CD4-positive, alpha-beta T cell (primary cell): ENCODE results near the gene EMCN. TPM values are rescaled to one million over a fixed set of nuclear protein-coding genes. Genes with fewer than 3 reads are reported as not detected.

ENCODE experiments used
- ATAC-seq: fragments of 200-7000 bp; cut with Tn5 transposase; one replicate; pipeline ENCODE4 v1.10.0; 2022; ENCODE audit warnings: mild to moderate bottlenecking; ENCODE audit not compliant: poor library complexity
- CTCF ChIA-PET: fragments of 350-600 bp; sonication (Branson Sonifier 250); formaldehyde crosslinking; loops from one replicate; lab custom pipeline; 2021; ENCODE audit warnings: antibody characterized with exemption, inconsistent platforms; lab: Charles Lee
- POLR2A ChIA-PET: fragments of 350-600 bp; sonication (Branson Sonifier 250); formaldehyde crosslinking; loops from one replicate; lab custom pipeline; 2021; ENCODE audit warnings: antibody characterized with exemption, inconsistent platforms; lab: Charles Lee
- DNase-seq, 14 experiments: peaks; one replicate each; pipeline ENCODE4 v3.0.0-alpha.2; 2013 to 2020; ENCODE audit warnings: mixed read lengths in 2 of 14
- H3K27ac ChIP-seq, 2 donors: one replicate each; pipeline versions ENCODE4 v1.5.1 to v1.7.0; 2013; ENCODE audit warnings: low read length in 2 of 2, low read depth in 1 of 2, mild to moderate bottlenecking in 1 of 2
- H3K27me3 ChIP-seq, 2 experiments: 1 replicate in 1 of 2; 2 replicates in 1 of 2; pipeline versions ENCODE4 v1.6.1 to v1.7.0; 2013; ENCODE audit warnings: low read length in 2 of 2, control low read depth in 1 of 2, mild to moderate bottlenecking in 1 of 2, moderate library complexity in 1 of 2; ENCODE audit not compliant: insufficient read depth in 2 of 2, control insufficient read depth in 1 of 2
- H3K36me3 ChIP-seq: one replicate; pipeline ENCODE4 v1.6.1; 2013; ENCODE audit warnings: low read length, control low read depth; ENCODE audit not compliant: insufficient read depth
- H3K4me1 ChIP-seq: one replicate; pipeline ENCODE4 v1.6.1; 2013; ENCODE audit warnings: low read length, control low read depth; ENCODE audit not compliant: insufficient read depth
- H3K4me3 ChIP-seq: one replicate; pipeline ENCODE4 v1.5.1; 2013; ENCODE audit warnings: mild to moderate bottlenecking, low read length, moderate library complexity
- H3K9me3 ChIP-seq, 2 experiments: 1 replicate in 1 of 2; 2 replicates in 1 of 2; pipeline versions ENCODE4 v1.6.1 to v1.7.0; 2013; ENCODE audit warnings: low read length in 2 of 2, mild to moderate bottlenecking in 2 of 2, control low read depth in 1 of 2, moderate library complexity in 1 of 2; ENCODE audit not compliant: control insufficient read depth in 1 of 2, insufficient read depth in 1 of 2
- H3K27ac Mint-ChIP-seq: one replicate; pipeline ENCODE4 v1.8.0; 2020; ENCODE audit warnings: mixed read lengths
- H3K27me3 Mint-ChIP-seq: one replicate; pipeline ENCODE4 v1.8.0; 2021; ENCODE audit warnings: mixed read lengths
- H3K36me3 Mint-ChIP-seq: one replicate; pipeline ENCODE4 v1.8.0; 2021; ENCODE audit warnings: low read depth, mixed read lengths
- H3K4me1 Mint-ChIP-seq: one replicate; pipeline ENCODE4 v1.8.0; 2021; ENCODE audit warnings: low read depth, mixed read lengths
- H3K4me3 Mint-ChIP-seq: one replicate; pipeline ENCODE4 v1.8.0; 2020; ENCODE audit warnings: mild to moderate bottlenecking, mixed read lengths
- H3K9me3 Mint-ChIP-seq: one replicate; pipeline ENCODE4 v1.8.0; 2020; ENCODE audit warnings: mixed read lengths
- intact Hi-C, 2 experiments: fragments of 100-400 bp; cut with DNase I in 1 of 2; cut with micrococcal nuclease in 1 of 2; formaldehyde crosslinking; loops; one replicate each; pipeline versions ENCODE4 v1.15.1 to v1.9.0; 2023 to 2025; cut with DNase I, micrococcal nuclease
- total RNA-seq, 174 experiments: library from RNA in 2 of 174; stranded (reverse) in 2 of 174; gene quantifications; one replicate each; pipeline ENCODE4 v1.2.3 and lab custom pipeline; 2021 to 2026
- TF ChIP-seq, protein P1 (sequence below): fragments of 200-600 bp; IDR thresholded peaks from one replicate; pipeline ENCODE4 v1.8.0; 2022; ENCODE audit warnings: antibody characterized with exemption, mild to moderate bottlenecking

Gene EMCN
- total RNA-seq, 2 experiments from 2014 or later, result not detected

DNA sequence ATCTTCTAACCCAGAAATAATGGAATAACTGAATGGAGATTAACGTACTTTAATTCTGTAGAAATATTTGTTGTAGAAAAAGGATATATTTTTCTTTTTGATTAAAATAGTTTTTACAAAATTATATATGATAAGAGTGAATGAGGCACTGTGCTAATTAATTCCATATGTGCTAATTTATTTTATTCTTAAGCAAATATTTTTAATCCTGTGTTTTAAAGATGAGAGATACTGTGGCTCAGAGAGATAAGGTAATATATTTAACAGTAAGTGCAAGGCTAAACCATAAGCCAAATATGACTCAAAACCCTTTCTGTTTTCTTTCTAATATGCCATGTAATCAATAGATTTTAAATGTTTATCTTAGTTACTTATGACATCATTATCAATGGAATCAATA, 88.2 kb downstream of the EMCN start:
- ChIA-PET POLR2A (no interaction called here), CTCF (no interaction called here)
- H3K36me3 Mint-ChIP-seq, result no peaks in the 10 kb centered on the region
- H3K27ac Mint-ChIP-seq, result no peak overlapping the region
- H3K9me3 Mint-ChIP-seq, result peaks cover 2% of the 10 kb centered on the region
- TF ChIP-seq, protein P1, sequence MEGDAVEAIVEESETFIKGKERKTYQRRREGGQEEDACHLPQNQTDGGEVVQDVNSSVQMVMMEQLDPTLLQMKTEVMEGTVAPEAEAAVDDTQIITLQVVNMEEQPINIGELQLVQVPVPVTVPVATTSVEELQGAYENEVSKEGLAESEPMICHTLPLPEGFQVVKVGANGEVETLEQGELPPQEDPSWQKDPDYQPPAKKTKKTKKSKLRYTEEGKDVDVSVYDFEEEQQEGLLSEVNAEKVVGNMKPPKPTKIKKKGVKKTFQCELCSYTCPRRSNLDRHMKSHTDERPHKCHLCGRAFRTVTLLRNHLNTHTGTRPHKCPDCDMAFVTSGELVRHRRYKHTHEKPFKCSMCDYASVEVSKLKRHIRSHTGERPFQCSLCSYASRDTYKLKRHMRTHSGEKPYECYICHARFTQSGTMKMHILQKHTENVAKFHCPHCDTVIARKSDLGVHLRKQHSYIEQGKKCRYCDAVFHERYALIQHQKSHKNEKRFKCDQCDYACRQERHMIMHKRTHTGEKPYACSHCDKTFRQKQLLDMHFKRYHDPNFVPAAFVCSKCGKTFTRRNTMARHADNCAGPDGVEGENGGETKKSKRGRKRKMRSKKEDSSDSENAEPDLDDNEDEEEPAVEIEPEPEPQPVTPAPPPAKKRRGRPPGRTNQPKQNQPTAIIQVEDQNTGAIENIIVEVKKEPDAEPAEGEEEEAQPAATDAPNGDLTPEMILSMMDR, result no peak
- no peaks in the 10 kb centered on the region for H3K9me3 ChIP-seq
- DNase-seq, result no peak
- H3K4me1 ChIP-seq, result no peaks in the 10 kb centered on the region
- no peak overlapping the region for H3K4me3 Mint-ChIP-seq
- H3K27me3 ChIP-seq, result no peaks in the 10 kb centered on the region
- no peak overlapping the region for H3K27ac ChIP-seq
- H3K4me1 Mint-ChIP-seq, result no peaks in the 10 kb centered on the region
- H3K4me3 ChIP-seq, result no peak overlapping the region
- no peaks in the 10 kb centered on the region for H3K27me3 Mint-ChIP-seq
- H3K36me3 ChIP-seq, result no peaks in the 10 kb centered on the region
- no peak for ATAC-seq
- intact Hi-C loops, result loop anchor here in 1 of 2 experiments (10.0 kb wide), 1 partner anchor 315 kb away; no protein-coding TSS in a partner anchor

DNA sequence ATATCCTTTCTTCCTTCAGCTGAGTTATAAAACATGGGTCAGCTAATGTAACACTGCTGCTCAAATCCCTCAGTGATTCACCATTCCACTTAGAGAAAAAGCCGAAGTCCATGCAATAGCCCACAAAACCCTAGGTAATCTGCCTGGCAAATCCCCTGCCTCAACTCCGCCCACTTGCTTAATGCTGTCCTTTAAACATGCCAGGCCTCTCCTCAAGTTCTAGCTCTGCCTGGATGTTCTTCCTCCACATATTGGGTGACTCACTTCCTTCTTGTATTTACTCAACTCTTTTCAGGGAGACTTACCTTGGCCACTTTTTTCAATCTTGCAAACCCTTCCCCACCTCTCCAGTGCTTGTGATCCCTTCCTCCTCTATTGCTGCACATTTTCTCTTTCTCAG, 89.8 kb downstream of the EMCN start:
- ChIA-PET POLR2A (no interaction called here), CTCF (no interaction called here)
- Histone ChIP-seq H3K27ac (no peak overlapping the region), H3K36me3 (no peaks in the 10 kb centered on the region), H3K4me3 (no peak overlapping the region), H3K27me3 (no peaks in the 10 kb centered on the region), H3K4me1 (no peaks in the 10 kb centered on the region), H3K9me3 (no peaks in the 10 kb centered on the region)
- no peaks in the 10 kb centered on the region for H3K36me3 Mint-ChIP-seq
- no peak for ATAC-seq
- no peaks in the 10 kb centered on the region for H3K27me3 Mint-ChIP-seq
- no peak for DNase-seq
- no peak overlapping the region for H3K4me3 Mint-ChIP-seq
- intact Hi-C loops, result loop anchor here in 1 of 2 experiments (10.0 kb wide), 1 partner anchor 317 kb away; no protein-coding TSS in a partner anchor
- H3K9me3 Mint-ChIP-seq, result no peaks in the 10 kb centered on the region
- H3K27ac Mint-ChIP-seq, result no peak overlapping the region
- TF ChIP-seq, protein P1, result no peak
- no peaks in the 10 kb centered on the region for H3K4me1 Mint-ChIP-seq

DNA sequence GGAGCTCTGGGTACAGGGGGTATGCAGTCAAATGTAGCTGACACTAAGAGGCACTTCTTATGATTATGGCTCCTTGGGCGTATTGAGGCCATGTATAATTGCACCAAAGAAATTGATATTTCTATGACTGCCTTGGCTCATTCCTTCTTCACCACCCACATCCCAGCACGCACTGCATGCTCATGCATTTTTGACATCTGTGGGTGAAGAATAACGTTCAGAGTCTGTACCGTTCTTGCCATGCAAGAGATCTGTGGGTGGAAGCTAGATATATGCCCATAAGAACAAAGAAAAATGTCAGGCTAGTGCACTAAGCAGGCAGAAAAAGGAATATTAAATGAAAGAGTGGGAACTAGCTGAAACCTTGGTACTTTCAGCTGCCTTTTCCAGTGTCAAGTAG, 93.4 kb downstream of the EMCN start:
- TF ChIP-seq, protein P1, result no peak
- ATAC-seq (no peak), DNase-seq (no peak)
- H3K36me3 ChIP-seq, result no peaks in the 10 kb centered on the region
- no peaks in the 10 kb centered on the region for H3K27me3 Mint-ChIP-seq
- H3K4me3 Mint-ChIP-seq, result no peak overlapping the region
- POLR2A ChIA-PET, result interaction anchor here (0.6 kb wide), 1 partner anchor 16 kb away, joined by 3 read pairs; no protein-coding TSS in a partner anchor
- H3K27me3 ChIP-seq, result no peaks in the 10 kb centered on the region
- no peaks in the 10 kb centered on the region for H3K4me1 ChIP-seq
- intact Hi-C loops, result loop anchor here in 1 of 2 experiments (10.0 kb wide), 1 partner anchor 320 kb away; no protein-coding TSS in a partner anchor
- H3K9me3 ChIP-seq, result no peaks in the 10 kb centered on the region
- H3K27ac ChIP-seq, result no peak overlapping the region
- H3K4me1 Mint-ChIP-seq, result no peaks in the 10 kb centered on the region
- H3K27ac Mint-ChIP-seq, result no peak overlapping the region
- no peaks in the 10 kb centered on the region for H3K36me3 Mint-ChIP-seq
- CTCF ChIA-PET, result no interaction called here
- no peak overlapping the region for H3K4me3 ChIP-seq
- H3K9me3 Mint-ChIP-seq, result no peaks in the 10 kb centered on the region
